Panc1 (cell line): Measurements from ENCODE around the gene GMPPA. TPM values are rescaled to one million over a fixed set of nuclear protein-coding genes. Genes with fewer than 3 reads are reported as not detected.

ENCODE experiments used
- ATAC-seq: fragments of 200-7000 bp; cut with Tn5 transposase; 2 replicates; pipeline ENCODE4 v1.9.1; 2020; ENCODE audit warnings: mild to moderate bottlenecking, moderate library complexity
- BruUV-seq: library from RNA; stranded (reverse); fragments of 400-500 nt; replicated peaks from 2 replicates; lab custom pipeline; 2021; lab: Mats Ljungman, UMichigan
- CTCF ChIA-PET: fragments of 300-600 bp; sonication (Branson Sonifier 250); formaldehyde crosslinking; loops from one replicate; lab custom pipeline; 2022; ENCODE audit warnings: antibody characterized with exemption; lab: Charles Lee
- POLR2A ChIA-PET: fragments of 300-600 bp; sonication (Branson Sonifier 250); formaldehyde crosslinking; loops from one replicate; lab custom pipeline; 2022; ENCODE audit warnings: antibody characterized with exemption; lab: Charles Lee
- DNase-seq: peaks from one replicate; pipeline ENCODE4 v3.0.0-alpha.2; 2010; ENCODE audit warnings: low read depth, low spot score
- H3K27ac ChIP-seq: 2 replicates; pipeline ENCODE4 v1.5.1; 2011; ENCODE audit warnings: mild to moderate bottlenecking, low read length, inconsistent platforms
- H3K27me3 ChIP-seq: fragments of 200-500 bp; sonication (Bioruptor generic); 2 replicates; pipeline ENCODE4 v1.6.0; 2014; ENCODE audit warnings: low read length, inconsistent platforms; ENCODE audit not compliant: control insufficient read depth, insufficient read depth
- H3K36me3 ChIP-seq: fragments of 200-500 bp; sonication (Bioruptor generic); 2 replicates; pipeline ENCODE4 v1.5.1; 2014; ENCODE audit warnings: inconsistent platforms, mild to moderate bottlenecking, low read length, moderate library complexity; ENCODE audit not compliant: control insufficient read depth, insufficient read depth
- H3K4me1 ChIP-seq: 2 replicates; pipeline ENCODE4 v1.5.1; 2011; ENCODE audit warnings: inconsistent platforms, mild to moderate bottlenecking, low read length, moderate library complexity; ENCODE audit not compliant: control insufficient read depth, insufficient read depth
- H3K4me3 ChIP-seq, 2 experiments: 2 replicates each; pipeline ENCODE4 v1.5.1; 2011 to 2012; ENCODE audit warnings: low read depth in 2 of 2, low read length in 2 of 2, mild to moderate bottlenecking in 2 of 2, inconsistent platforms in 1 of 2, moderate library complexity in 1 of 2
- H3K9me3 ChIP-seq: fragments of 200-500 bp; sonication (Bioruptor generic); 2 replicates; pipeline ENCODE4 v1.5.1; 2014; ENCODE audit warnings: low read depth, mild to moderate bottlenecking, inconsistent platforms, low read length, moderate library complexity; ENCODE audit not compliant: control insufficient read depth, insufficient read depth
- CTCF ChIP-seq: fragments of 450-650 bp; IDR thresholded peaks from 2 replicates; pipeline ENCODE4 v1.5.1; 2017; ENCODE audit warnings: mild to moderate bottlenecking
- POLR2AphosphoS5 ChIP-seq: IDR thresholded peaks from 2 replicates; pipeline ENCODE4 v1.6.1; 2012; ENCODE audit warnings: mild to moderate bottlenecking, low read depth, low read length, moderate library complexity
- REST ChIP-seq, 2 experiments: IDR thresholded peaks; 2 replicates each; pipeline ENCODE4 v1.6.1; 2011 to 2012; ENCODE audit warnings: low read depth in 2 of 2, control low read depth in 1 of 2, low read length in 1 of 2, mild to moderate bottlenecking in 1 of 2, moderate library complexity in 1 of 2; ENCODE audit not compliant: insufficient read depth in 1 of 2
- SIN3A ChIP-seq: IDR thresholded peaks from 2 replicates; pipeline ENCODE4 v1.6.1; 2012; ENCODE audit warnings: low read depth, mild to moderate bottlenecking, low read length, moderate library complexity, borderline replicate concordance; ENCODE audit not compliant: insufficient read depth
- TCF7L2 ChIP-seq: IDR thresholded peaks from 2 replicates; pipeline ENCODE4 v1.6.1; 2011; ENCODE audit warnings: mild to moderate bottlenecking, low read depth, low read length, inconsistent platforms
- in situ Hi-C: cut with HindIII; loops from 2 replicates; pipeline ENCODE4 v1.10.0; 2016; ENCODE audit warnings: low sequenced_read_pairs, low pct_unique_long_range_greater_than_20kb
- intact Hi-C: fragments of 100-400 bp; cut with micrococcal nuclease; formaldehyde crosslinking; loops from one replicate; pipeline ENCODE4 v1.10.0; 2022; ENCODE audit not compliant: unreplicated experiment
- total RNA-seq: library from RNA; stranded (reverse); gene quantifications from one replicate; pipeline ENCODE4 v1.2.1, GENCODE V29; 2021; ENCODE audit not compliant: unreplicated experiment

Gene GMPPA
- total RNA-seq, 1 experiment from 2014 or later, result 66.2 TPM

- Histone ChIP-seq H3K36me3 (no peaks in the 10 kb centered on the region), H3K4me3 (no peak overlapping the region), H3K4me1 (peaks cover 10% of the 10 kb centered on the region), H3K9me3 (no peaks in the 10 kb centered on the region), H3K27me3 (peaks cover 5% of the 10 kb centered on the region; the same call in 1 of the 2 replicates), H3K27ac (no peak overlapping the region)
- POLR2A ChIA-PET, result no interaction called here
- ATAC-seq (no peak), DNase-seq (no peak)
- no TSS peak for BruUV-seq
- intact Hi-C loops, result loop anchor here (5.0 kb wide), 1 partner anchor 48 kb away; no protein-coding TSS in a partner anchor
- CTCF ChIA-PET, result no interaction called here
- in situ Hi-C loops, result no loop called here
- no peak for TF ChIP-seq TCF7L2
- TF ChIP-seq REST (IDR thresholded peaks at IDR 0.05; ENCODE audit: insufficient read depth in 1 of 2, low read depth in 2 of 2, low read length in 1 of 2), result no peak
- no peak for TF ChIP-seq POLR2AphosphoS5
- no peak for TF ChIP-seq SIN3A
Observed at GRCh38 chr2:219525533-219526232, 27.0 kb downstream of the GMPPA start.

GRCh38 chr2:219526320-219527075, 27.8 kb downstream of the GMPPA start:
- ATAC-seq, result no peak
- in situ Hi-C loops (no loop called here), intact Hi-C loops (loop anchor here (5.0 kb wide), 1 partner anchor 49 kb away; no protein-coding TSS in a partner anchor)
- POLR2A ChIA-PET, result no interaction called here
- DNase-seq, result no peak
- no peak overlapping the region for H3K27ac ChIP-seq
- peaks cover 5% of the 10 kb centered on the region; the same call in 1 of the 2 replicates for H3K27me3 ChIP-seq
- CTCF ChIA-PET, result interaction anchor here (0.6 to 1.3 kb wide), 2 partner anchors 16 to 51 kb away, joined by 3 to 4 read pairs; no protein-coding TSS in a partner anchor
- no peak overlapping the region for H3K4me3 ChIP-seq
- no peaks in the 10 kb centered on the region for H3K9me3 ChIP-seq
- H3K4me1 ChIP-seq, result peaks cover 7% of the 10 kb centered on the region
- H3K36me3 ChIP-seq, result no peaks in the 10 kb centered on the region
- TF ChIP-seq REST (IDR thresholded peaks at IDR 0.05; ENCODE audit: insufficient read depth in 1 of 2, low read depth in 2 of 2, low read length in 1 of 2) (no peak), SIN3A (no peak), TCF7L2 (no peak), CTCF (no peak), POLR2AphosphoS5 (no peak)
- no TSS peak for BruUV-seq
